ACC112 (cell line): Measurements from ENCODE around the gene KCNK1.
"Not testable (repeated sequence)": the region's sequence is repeated elsewhere in the genome, so short reads cannot be mapped to it uniquely, and the experiment has no call there.

Source experiments
- H2AFZ ChIP-seq: fragments of 200-600 bp; sonication (generic); one replicate; pipeline ENCODE4 v1.6.0; 2017; ENCODE audit warnings: antibody characterized with exemption, low read length; ENCODE audit not compliant: unreplicated experiment
- H3K27ac ChIP-seq: fragments of 200-600 bp; sonication (generic); 2 replicates; pipeline ENCODE4 v1.5.1; 2014; ENCODE audit warnings: low read depth, mild to moderate bottlenecking, antibody characterized with exemption, low read length, moderate library complexity
- H3K27me3 ChIP-seq: fragments of 200-600 bp; sonication (generic); 2 replicates; pipeline ENCODE4 v1.6.1; 2014; ENCODE audit warnings: mild to moderate bottlenecking, antibody characterized with exemption, low read length, moderate library complexity, mixed read lengths; ENCODE audit not compliant: insufficient read depth
- H3K36me3 ChIP-seq: fragments of 200-600 bp; sonication (generic); 2 replicates; pipeline ENCODE4 v1.6.1; 2016; ENCODE audit warnings: mild to moderate bottlenecking, antibody characterized with exemption, low read length, moderate library complexity, mixed read lengths; ENCODE audit not compliant: insufficient read depth
- H3K4me1 ChIP-seq: fragments of 200-600 bp; sonication (generic); one replicate; pipeline ENCODE4 v1.6.1; 2016; ENCODE audit warnings: low read length, mixed read lengths; ENCODE audit not compliant: insufficient read depth, unreplicated experiment, control insufficient read depth
- H3K4me3 ChIP-seq: fragments of 200-600 bp; sonication (generic); 2 replicates; pipeline ENCODE4 v1.5.1; 2014; ENCODE audit warnings: mild to moderate bottlenecking, low read depth, low read length
- H3K79me2 ChIP-seq: fragments of 200-600 bp; sonication (generic); one replicate; pipeline ENCODE4 v1.6.0; 2016; ENCODE audit warnings: low read length; ENCODE audit not compliant: control insufficient read depth, unreplicated experiment, insufficient read depth

Gene KCNK1

GRCh38 chr1:233667741-233668140 is 53.8 kb downstream of the KCNK1 start:
- Histone ChIP-seq H3K4me3 (no peak overlapping the region), H3K4me1 (peaks cover 10% of the 10 kb centered on the region), H3K27ac (no peak overlapping the region), H3K79me2 (no peaks in the 10 kb centered on the region), H3K36me3 (no peaks in the 10 kb centered on the region), H2AFZ (no peak overlapping the region), H3K27me3 (no peaks in the 10 kb centered on the region)

- Histone ChIP-seq H3K36me3 (no peaks in the 10 kb centered on the region), H3K4me1 (peaks cover 10% of the 10 kb centered on the region), H3K27ac (peak overlapping the region; percentile 19; the same call in 1 of the 2 replicates), H3K27me3 (no peaks in the 10 kb centered on the region), H3K79me2 (no peaks in the 10 kb centered on the region), H2AFZ (no peak overlapping the region), H3K4me3 (no peak overlapping the region)
Measured at GRCh38 chr1:233668146-233668724, 54.3 kb downstream of the KCNK1 start.

GRCh38 chr1:233668725-233669294 is 54.9 kb downstream of the KCNK1 start:
- Histone ChIP-seq H3K27me3 (no peaks in the 10 kb centered on the region), H3K4me1 (peaks cover 10% of the 10 kb centered on the region), H3K4me3 (no peak overlapping the region), H3K27ac (peak overlapping the region; percentile 23; the same call in 1 of the 2 replicates), H2AFZ (no peak overlapping the region), H3K79me2 (no peaks in the 10 kb centered on the region), H3K36me3 (no peaks in the 10 kb centered on the region)

- not testable (repeated sequence) for H3K27me3 ChIP-seq, H3K27ac ChIP-seq, H3K79me2 ChIP-seq, H3K36me3 ChIP-seq, H3K4me1 ChIP-seq, H2AFZ ChIP-seq, H3K4me3 ChIP-seq
Measured at GRCh38 chr1:233670363-233670762, 56.5 kb downstream of the KCNK1 start.

- Histone ChIP-seq H3K27ac (no peak overlapping the region), H2AFZ (no peak overlapping the region), H3K4me1 (peaks cover 10% of the 10 kb centered on the region), H3K4me3 (no peak overlapping the region), H3K79me2 (no peaks in the 10 kb centered on the region), H3K36me3 (no peaks in the 10 kb centered on the region), H3K27me3 (no peaks in the 10 kb centered on the region)
Measured at GRCh38 chr1:233671286-233671685, 57.4 kb downstream of the KCNK1 start.

GRCh38 chr1:233672732-233673131 is 58.8 kb downstream of the KCNK1 start:
- Histone ChIP-seq H3K27ac (no peak overlapping the region), H3K27me3 (no peaks in the 10 kb centered on the region), H3K36me3 (no peaks in the 10 kb centered on the region), H3K4me3 (no peak overlapping the region), H3K79me2 (no peaks in the 10 kb centered on the region), H3K4me1 (peaks cover 10% of the 10 kb centered on the region), H2AFZ (no peak overlapping the region)

- no peaks in the 10 kb centered on the region for H3K79me2 ChIP-seq
- H2AFZ ChIP-seq: no peak overlapping the region
- no peak overlapping the region for H3K27ac ChIP-seq
- H3K4me3 ChIP-seq: no peak overlapping the region
- no peaks in the 10 kb centered on the region for H3K36me3 ChIP-seq
- H3K4me1 ChIP-seq: peaks cover 4% of the 10 kb centered on the region
- no peaks in the 10 kb centered on the region for H3K27me3 ChIP-seq
Measured at GRCh38 chr1:233673261-233673946, 59.5 kb downstream of the KCNK1 start.

- Histone ChIP-seq H3K4me1 (peaks cover 2% of the 10 kb centered on the region), H3K27ac (no peak overlapping the region), H3K27me3 (no peaks in the 10 kb centered on the region), H3K36me3 (no peaks in the 10 kb centered on the region), H3K79me2 (no peaks in the 10 kb centered on the region), H2AFZ (no peak overlapping the region), H3K4me3 (no peak overlapping the region)
Measured at GRCh38 chr1:233673947-233674431, 60.1 kb downstream of the KCNK1 start.

- Histone ChIP-seq H3K27ac (no peak overlapping the region), H3K27me3 (no peaks in the 10 kb centered on the region), H2AFZ (no peak overlapping the region), H3K4me3 (no peak overlapping the region), H3K4me1 (no peaks in the 10 kb centered on the region), H3K36me3 (no peaks in the 10 kb centered on the region), H3K79me2 (no peaks in the 10 kb centered on the region)
Measured at GRCh38 chr1:233675446-233675845, 61.5 kb downstream of the KCNK1 start.

GRCh38 chr1:233675893-233676292 is 62.0 kb downstream of the KCNK1 start:
- Histone ChIP-seq H3K4me3 (no peak overlapping the region), H3K27ac (no peak overlapping the region), H2AFZ (no peak overlapping the region), H3K4me1 (no peaks in the 10 kb centered on the region), H3K79me2 (no peaks in the 10 kb centered on the region), H3K27me3 (no peaks in the 10 kb centered on the region), H3K36me3 (no peaks in the 10 kb centered on the region)
